Measurements from ENCODE around the gene C9orf78. TPM values are rescaled to one million over a fixed set of nuclear protein-coding genes. Genes with fewer than 3 reads are reported as not detected.

Gene C9orf78
- total and polyA plus RNA-seq, 2 of the 8 experiments (the other 6 are each of a cell fraction or from before 2014, with no cell fraction given), result 17.4 to 40.6 TPM

- TF ChIP-seq CHD7 (IDR thresholded peaks at IDR 0.05; ENCODE audit: insufficient replicate concordance, low read length) (no peak), CBX5 (IDR thresholded peaks at IDR 0.05; ENCODE audit: low read depth, low read length) (no peak), NRF1 (IDR thresholded peaks at IDR 0.05; ENCODE audit: low read depth, low read length) (no peak), ATF3 (IDR thresholded peaks at IDR 0.05; ENCODE audit: insufficient read depth, low read depth, low read length) (no peak), TCF12 (IDR thresholded peaks at IDR 0.05; ENCODE audit: low read depth, low read length) (no peak), PHF8 (conservative IDR thresholded peaks at IDR 0.05; ENCODE audit: low read depth, low read length) (no peak), POLR2AphosphoS5 (IDR thresholded peaks at IDR 0.05; ENCODE audit: low read depth, low read length) (no peak), FOSL1 (IDR thresholded peaks at IDR 0.05; ENCODE audit: insufficient read depth, low read depth, low read length) (no peak)
Observed at GRCh38 chr9:129826344-129826743, 8.7 kb downstream of the C9orf78 start (continued).
